Neural progenitor cell (in vitro differentiated cells): ENCODE results near the gene EMSY.

Experiments
- EZH2 ChIP-seq: fragments of 200-600 bp; sonication (generic); IDR thresholded peaks from 2 replicates; pipeline ENCODE4 v1.6.1; 2017; ENCODE audit warnings: antibody characterized with exemption, mild to moderate bottlenecking, moderate library complexity
- EZH2phosphoT487 ChIP-seq: fragments of 200-600 bp; sonication (generic); IDR thresholded peaks from 2 replicates; pipeline ENCODE4 v1.6.1; 2017; ENCODE audit warnings: antibody characterized with exemption
- TF ChIP-seq, protein P1 (sequence below): fragments of 200-600 bp; sonication (generic); IDR thresholded peaks from 2 replicates; pipeline ENCODE4 v1.5.1; 2017; ENCODE audit warnings: antibody characterized with exemption, mild to moderate bottlenecking

DNA sequence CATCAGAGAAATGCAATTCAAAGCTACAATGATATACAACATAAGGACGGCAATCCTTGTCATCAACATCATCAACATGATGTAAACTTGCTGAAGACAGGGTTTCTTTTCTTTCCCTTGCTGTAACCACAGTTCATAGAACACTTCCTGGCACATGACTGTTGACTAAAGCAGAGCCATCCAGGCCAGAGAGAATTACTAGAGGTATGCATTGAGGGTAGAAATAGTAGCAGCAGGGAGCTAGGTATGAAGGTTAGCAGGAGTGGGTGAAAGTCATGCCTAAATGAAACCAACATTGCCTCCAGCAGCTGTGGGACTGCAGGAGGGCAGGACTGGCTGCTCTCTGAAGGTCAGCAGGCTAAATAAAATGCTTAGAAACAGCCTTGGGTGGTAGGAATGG is 122.0 kb downstream of the EMSY start:
- TF ChIP-seq, protein P1, sequence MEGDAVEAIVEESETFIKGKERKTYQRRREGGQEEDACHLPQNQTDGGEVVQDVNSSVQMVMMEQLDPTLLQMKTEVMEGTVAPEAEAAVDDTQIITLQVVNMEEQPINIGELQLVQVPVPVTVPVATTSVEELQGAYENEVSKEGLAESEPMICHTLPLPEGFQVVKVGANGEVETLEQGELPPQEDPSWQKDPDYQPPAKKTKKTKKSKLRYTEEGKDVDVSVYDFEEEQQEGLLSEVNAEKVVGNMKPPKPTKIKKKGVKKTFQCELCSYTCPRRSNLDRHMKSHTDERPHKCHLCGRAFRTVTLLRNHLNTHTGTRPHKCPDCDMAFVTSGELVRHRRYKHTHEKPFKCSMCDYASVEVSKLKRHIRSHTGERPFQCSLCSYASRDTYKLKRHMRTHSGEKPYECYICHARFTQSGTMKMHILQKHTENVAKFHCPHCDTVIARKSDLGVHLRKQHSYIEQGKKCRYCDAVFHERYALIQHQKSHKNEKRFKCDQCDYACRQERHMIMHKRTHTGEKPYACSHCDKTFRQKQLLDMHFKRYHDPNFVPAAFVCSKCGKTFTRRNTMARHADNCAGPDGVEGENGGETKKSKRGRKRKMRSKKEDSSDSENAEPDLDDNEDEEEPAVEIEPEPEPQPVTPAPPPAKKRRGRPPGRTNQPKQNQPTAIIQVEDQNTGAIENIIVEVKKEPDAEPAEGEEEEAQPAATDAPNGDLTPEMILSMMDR: no peak
- no peak for TF ChIP-seq EZH2
- no peak for TF ChIP-seq EZH2phosphoT487
